NCI-H2196 treated with DMSO at 0.1 percent for 48 hours (cell line): ENCODE measurements around the gene TCF7L2.
A peak's percentile ranks its signal among the peaks of the same experiment; 100 is the strongest.

Experiments used
- DNase-seq: peaks from one replicate; lab custom pipeline; 2025; ENCODE audit not compliant: unreplicated experiment; lab: John Stamatoyannopoulos, UW

Gene TCF7L2

DNA sequence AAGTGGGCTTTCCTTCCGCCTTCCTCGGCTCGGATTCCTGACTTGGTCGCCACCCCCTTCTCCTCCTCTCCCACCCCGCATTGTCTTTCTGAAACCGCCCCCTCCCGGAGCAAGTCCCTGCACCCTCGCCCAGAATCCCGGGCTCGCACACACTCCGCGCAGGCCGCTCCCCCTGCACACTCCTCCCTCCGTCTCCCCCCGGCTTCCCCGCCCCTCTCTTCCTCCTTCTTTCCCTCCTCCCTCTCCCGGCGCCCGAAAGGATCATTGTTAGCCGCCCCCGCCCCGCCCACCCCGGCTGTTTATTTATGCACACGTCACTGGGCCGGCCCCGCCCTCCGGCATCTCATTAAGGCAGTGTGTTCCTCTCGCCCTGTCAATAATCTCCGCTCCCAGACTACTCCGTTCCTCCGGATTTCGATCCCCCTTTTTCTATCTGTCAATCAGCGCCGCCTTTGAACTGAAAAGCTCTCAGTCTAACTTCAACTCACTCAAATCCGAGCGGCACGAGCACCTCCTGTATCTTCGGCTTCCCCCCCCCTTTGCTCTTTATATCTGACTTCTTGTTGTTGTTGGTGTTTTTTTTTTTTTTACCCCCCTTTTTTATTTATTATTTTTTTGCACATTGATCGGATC, at the start of gene TCF7L2:
Gene TCF7L2 (plus strand): TSS at position 373 of the 633 bp plus-strand sequence. CDS start 510 bp downstream, outside the sequence.
- peak; percentile 61 for DNase-seq

DNA sequence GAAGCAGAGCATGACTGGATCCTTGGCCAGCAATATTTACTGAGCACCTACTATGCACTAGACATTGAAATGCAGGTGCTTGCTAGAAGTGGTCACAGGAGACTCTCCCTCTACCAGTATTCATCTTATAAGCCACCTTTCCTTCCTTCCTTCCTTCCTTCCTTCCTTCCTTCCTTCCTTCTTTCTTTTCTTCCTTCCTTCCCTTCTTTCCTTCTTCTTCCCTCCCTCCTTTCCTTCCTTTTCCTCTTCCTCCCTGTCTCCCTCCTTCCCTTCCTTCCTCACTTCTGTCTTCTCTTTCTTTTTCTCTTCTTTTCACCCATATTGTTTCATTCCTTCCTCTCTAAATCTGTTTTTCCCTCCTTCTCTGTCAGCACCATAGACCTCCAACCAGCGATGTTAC, 47.3 kb upstream of the TCF7L2 start:
- no peak for DNase-seq

DNA sequence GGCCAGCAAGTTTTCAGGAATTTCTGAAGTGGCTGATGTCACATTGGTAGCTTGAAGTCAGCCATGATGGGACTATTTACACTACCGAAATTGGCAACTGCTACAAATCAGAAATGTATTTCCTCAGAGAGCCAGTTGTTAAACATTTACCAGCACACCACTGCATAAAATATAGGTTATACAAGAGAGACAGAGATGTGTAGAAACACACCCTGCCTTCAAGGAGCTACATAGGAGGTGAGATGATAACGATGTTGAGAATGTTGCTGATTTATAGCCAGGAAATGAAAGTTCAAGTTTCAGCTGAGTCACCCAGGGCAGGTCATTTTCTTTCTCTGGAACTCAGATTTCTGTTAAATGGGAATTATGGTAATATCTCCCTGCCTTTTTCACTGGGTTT, 46.0 kb upstream of the TCF7L2 start:
- DNase-seq = no peak

GRCh38 chr10:112906945-112907344, 43.1 kb upstream of the TCF7L2 start:
- DNase-seq = no peak

GRCh38 chr10:112907893-112908292, 42.2 kb upstream of the TCF7L2 start:
- no peak for DNase-seq

DNA sequence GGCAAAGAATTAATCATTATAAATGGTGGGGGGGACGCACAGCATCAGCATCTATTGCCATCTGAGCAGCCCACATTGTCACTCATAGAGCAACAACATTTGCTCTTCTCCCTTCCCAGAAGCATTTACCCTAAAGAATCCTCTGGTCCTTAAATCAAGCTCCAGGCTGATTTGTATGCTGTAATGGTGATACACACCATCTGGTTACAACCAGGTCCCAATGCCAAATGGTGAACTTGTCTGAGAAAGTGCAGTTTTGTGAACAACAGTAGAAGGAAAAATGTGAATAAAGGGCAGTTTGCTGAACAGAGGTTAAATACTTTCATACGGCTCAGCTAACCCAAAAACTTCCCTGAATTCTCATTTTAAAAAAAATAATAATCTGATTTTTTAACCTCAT, 38.8 kb upstream of the TCF7L2 start:
- DNase-seq = no peak

DNA sequence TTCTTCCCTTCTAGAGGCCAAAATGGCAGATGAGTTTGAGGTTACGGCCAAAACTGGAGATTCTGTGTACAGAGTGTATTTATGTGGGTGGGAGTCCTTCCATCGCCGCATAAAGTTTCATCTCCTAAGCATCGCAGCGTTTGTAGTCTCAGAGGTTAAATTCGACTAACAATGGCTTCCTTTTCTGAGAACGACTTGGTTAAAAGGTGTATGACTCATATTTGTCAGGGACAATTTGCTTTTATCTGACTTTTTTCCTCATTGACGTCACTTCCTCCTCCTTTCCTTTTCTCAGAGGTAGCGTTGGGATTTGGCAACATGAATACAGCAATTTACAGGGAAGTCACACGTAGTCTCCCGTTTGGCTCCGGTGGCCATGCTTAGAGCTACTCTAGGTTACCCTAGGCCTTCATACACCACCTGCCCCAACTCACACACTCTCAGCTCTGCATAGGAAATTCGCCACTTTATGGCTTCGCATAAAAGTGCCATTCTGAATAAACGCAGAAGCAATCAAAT, 37.6 kb upstream of the TCF7L2 start:
- no peak for DNase-seq

GRCh38 chr10:112913255-112913654, 36.8 kb upstream of the TCF7L2 start:
- DNase-seq = no peak

DNA sequence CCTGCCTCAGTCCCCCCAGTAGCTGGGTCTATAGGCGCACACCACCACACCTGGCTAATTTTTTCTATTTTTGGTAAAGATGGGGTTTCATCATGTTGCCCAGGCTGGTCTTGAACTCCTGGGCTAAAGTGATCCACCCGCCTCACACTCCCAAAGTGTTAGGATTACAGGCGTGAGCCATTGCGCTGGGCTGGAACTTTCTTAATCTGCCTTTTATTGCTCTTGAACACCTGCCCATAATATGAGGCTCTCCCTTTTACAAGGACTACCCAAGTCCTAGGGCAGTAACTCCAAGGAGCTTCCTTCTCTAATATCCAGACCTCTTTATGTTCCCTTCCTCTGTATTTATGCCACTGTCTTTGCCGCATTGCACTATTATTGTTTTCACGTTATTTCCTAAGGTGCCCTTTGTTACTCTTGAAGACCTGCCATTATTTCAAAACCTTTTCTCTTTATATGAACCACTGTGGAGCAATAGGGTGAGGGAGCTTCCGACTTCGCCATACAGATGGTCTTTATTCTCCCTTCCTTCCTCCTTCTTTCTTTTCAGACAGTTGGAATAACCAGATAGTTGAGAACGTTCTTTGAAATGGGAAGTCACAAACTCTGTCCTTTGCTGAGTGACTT, 36.3 kb upstream of the TCF7L2 start:
- DNase-seq = no peak

DNA sequence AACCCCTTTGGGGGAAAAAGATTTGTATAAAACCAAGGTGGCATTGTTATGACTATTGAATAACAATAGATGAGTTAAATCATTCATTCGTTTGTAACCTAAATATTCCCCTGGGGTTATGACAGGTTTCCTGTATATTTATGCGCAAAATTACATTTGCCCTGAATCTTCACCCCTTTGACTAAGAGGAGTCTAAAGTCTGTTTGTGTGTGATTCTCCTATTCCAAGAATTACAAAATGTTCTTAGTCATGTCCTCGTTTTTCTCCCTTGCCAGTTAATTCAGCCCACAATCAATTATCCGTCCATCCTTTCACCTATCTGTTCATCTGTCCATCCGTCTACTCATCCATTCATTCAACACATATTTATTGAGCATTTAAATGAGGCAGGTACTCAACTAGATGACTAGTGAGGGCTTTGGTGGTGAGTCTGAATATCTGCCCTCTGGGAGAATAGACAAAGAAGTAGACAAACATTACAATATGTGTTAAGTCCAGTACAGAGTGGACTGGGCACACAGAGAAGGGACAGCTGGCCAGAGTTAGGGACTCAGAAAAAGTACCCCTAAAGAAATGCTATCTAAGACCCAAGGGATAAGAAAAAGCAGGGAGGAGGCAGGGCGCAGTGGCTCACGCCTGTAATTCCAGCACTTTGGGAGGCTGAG, 35.6 kb upstream of the TCF7L2 start:
- DNase-seq = no peak

DNA sequence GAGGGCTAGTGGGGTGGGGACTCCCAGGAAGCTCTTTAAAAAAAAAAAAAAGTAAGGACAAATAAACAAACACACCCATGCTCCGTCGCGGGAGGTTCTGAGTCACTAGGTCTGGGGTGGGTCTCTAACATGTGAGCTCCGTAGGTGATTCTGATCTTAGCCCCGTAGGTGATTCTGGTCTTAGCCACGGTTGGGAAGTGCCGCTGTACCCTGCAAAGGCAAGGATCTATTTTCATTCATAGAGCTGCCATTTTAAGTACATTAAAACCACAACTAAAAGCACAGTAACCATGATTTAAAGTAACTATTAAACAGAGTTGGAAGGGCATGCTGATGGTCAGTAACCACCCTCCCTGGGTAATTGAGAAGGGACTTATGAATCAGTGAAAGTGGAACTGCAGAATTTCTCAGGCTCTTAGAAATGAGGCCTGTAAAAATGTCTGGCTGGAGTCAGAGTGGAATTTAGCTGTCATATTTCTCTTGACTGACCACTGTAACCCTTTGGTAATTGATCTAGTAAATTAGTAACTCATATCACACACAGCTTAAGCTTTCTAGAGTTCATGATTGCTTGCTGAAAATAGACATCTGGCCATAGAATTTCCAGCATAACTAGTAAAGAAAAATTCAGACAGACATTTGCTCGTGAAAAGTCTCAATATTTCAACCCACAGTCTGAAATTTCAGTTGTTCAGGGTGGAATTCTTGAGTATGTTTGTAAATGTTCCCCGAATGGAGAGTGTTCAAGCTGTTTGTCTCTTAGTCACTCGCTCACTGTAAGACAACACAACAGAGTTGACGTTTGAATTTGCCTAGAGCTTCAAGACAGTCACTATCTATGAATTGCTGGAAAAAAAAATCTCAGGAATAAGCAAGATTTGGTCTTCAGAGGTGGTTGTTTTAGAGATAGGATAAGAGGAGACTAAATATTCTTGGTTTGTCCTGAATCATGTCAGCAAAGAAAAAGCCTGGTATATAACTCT, 34.2 kb upstream of the TCF7L2 start:
- no peak for DNase-seq

DNA sequence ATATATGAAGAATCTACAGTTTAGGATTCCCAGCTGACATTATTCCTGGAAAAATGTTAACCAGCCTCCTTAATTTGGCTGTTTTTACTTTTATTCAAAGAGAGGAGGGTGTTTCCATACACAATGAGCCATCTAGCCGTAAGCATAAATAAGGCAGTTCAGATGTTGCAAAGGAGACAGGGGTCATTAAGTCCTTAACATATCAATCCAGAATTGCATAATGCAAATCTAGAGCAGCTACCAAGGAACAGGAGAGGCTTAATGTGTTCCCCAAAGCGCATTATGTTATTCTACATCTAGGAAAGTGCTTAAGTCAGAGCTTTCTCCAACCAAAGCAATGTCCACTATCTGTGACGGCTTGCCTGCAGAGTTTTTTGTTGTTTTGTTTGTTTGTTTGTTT, 32.4 kb upstream of the TCF7L2 start:
- DNase-seq = no peak

- DNase-seq = no peak
Observed at GRCh38 chr10:112918771-112919170, 31.3 kb upstream of the TCF7L2 start.

DNA sequence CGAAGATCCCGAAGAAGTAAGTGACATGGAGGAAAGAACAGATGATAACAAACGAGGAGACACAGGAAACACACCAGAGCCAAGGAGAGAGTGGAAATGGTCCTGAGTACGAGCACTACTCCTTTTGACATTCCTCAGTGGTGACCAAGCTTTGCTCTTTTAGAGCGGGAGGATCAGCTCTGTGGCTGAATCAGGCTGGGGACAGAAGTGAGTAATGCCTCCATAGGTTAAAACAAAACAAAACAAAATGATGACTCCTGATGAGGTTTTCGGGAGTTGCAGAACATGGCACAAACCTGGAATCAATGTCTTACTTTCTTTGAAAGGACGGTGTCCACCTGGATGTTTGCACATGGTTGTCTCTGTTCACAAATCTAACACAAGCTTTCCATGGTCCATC, 30.3 kb upstream of the TCF7L2 start:
- DNase-seq = no peak

DNA sequence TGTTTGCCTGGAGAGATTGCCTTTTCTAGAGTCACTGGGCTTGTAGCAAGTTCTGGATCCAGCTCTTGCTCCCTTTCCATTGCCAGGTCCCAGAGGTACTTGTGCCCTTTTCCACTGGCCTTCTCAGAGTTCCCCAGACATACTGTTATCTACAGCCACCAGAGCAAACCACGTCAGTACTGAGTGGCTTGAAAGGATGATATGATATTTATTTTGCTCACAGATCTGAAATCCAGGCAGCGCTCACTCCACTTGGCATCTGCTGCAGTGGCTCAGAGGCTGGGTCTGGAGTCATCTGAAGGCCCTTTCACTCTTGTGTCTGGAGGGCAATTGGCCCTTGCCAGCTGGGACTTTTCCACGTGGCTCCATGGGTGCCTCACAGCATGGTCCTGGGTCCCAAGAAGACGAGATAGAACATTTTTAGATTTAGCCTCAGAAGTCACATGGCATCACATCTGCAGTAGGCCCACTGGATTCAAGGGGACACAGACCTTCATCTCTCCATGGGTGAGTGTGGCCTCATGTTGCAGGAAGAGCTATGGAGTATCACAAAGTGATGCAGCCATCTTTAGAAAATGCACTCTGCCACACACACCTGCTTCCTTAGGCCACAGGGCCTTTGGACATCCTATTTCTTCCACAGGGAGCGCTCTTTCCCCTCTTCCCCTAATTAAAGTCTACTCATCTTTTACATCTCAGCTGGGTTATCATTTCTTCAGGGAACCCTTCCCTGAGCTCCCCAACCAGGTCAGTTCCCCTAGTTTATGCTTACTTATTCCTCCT, 22.9 kb upstream of the TCF7L2 start:
- DNase-seq = no peak

DNA sequence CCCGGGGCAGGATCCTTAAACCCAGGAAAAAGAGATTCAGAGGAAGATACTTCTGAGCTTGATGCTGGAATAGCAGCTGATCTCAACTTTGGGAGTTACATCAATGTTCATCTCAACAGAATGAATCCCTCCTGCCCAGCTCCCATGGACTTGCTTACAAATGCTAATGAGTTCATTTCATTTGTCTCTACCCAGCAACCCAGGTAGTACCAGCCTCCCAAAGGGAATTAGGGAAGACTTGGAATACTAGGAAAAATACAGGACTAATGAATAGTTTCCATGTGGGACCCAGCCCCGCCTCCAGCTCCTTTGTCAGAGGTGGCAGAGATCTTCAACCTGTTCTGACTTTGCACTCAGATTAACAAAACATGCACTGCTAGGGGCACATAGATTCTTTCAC, 22.1 kb upstream of the TCF7L2 start:
- DNase-seq = no peak

DNA sequence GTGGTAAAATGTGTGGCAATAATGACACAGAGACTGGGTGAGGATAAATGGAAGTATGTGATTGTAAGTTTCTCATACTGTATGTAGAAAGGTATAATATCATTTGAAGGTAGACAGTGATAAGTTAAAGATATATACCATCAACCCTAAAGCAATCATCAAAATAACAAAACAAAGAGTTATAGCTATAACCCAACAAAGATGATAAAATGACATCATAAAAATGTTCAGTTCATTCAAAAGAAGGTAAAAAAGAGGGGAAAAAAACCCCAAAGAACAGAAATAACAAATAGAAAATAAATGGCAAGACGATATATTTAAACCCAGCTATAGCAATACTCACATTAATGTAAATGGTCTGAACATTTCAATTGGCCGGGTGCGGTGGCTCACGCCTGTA, 17.4 kb upstream of the TCF7L2 start:
- DNase-seq = no peak

GRCh38 chr10:112934193-112934592, 15.9 kb upstream of the TCF7L2 start:
- DNase-seq = no peak

GRCh38 chr10:112938808-112939482, 11.1 kb upstream of the TCF7L2 start:
- DNase-seq = no peak

DNA sequence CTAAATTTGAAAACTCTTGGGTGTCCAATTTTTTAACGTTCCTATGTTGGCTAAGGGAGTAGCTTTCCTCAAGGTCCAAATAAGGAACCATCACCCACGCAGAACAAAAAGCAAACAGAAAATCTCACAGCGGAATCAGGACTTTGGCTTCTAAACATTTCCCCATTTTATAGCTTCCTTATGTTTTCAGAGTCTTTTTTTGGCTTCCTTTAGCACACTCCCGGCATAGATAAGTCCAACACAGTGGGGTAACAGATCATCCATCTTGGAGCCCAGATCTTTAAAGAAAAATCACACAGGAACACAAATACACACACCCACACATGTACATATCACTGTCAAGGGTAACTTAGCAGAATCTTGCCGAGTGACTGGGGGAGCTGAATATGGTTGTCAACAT, 4.2 kb upstream of the TCF7L2 start:
- no peak for DNase-seq
